BLaER1 (cell line): ENCODE results near the gene HEY2.

Experiments used
- H3K27ac ChIP-seq: shearing (Covaris generic); formaldehyde crosslinking; 2 replicates; pipeline ENCODE4 v1.8.1; 2022
- H3K27me3 ChIP-seq: shearing (Covaris generic); formaldehyde crosslinking; 2 replicates; pipeline ENCODE4 v1.8.1; 2022
- H3K36me3 ChIP-seq: shearing (Covaris generic); formaldehyde crosslinking; 2 replicates; pipeline ENCODE4 v1.8.1; 2022
- H3K4me1 ChIP-seq: shearing (Covaris generic); formaldehyde crosslinking; 2 replicates; pipeline ENCODE4 v1.8.1; 2022
- H3K4me2 ChIP-seq: shearing (Covaris generic); formaldehyde crosslinking; 2 replicates; pipeline ENCODE4 v1.8.1; 2022
- H3K4me3 ChIP-seq: shearing (Covaris generic); formaldehyde crosslinking; 2 replicates; pipeline ENCODE4 v1.8.1; 2022
- H3K9ac ChIP-seq: shearing (Covaris generic); formaldehyde crosslinking; 2 replicates; pipeline ENCODE4 v1.8.1; 2022
- H3K9me3 ChIP-seq: shearing (Covaris generic); formaldehyde crosslinking; 2 replicates; pipeline ENCODE4 v1.8.1; 2022
- H4K20me1 ChIP-seq: shearing (Covaris generic); formaldehyde crosslinking; 2 replicates; pipeline ENCODE4 v1.8.1; 2022
- Cebpa-rat ChIP-seq: shearing (Covaris generic); IDR thresholded peaks from 2 replicates; pipeline ENCODE4 v1.8.1; 2022

The HEY2 gene

GRCh38 chr6:125722886-125723285 is 26.5 kb upstream of the HEY2 start:
- Histone ChIP-seq H3K9ac (no peak overlapping the region), H4K20me1 (no peaks in the 10 kb centered on the region), H3K4me3 (no peak overlapping the region), H3K4me2 (no peak overlapping the region), H3K4me1 (peaks cover 19% of the 10 kb centered on the region), H3K36me3 (no peaks in the 10 kb centered on the region), H3K27me3 (no peaks in the 10 kb centered on the region), H3K27ac (no peak overlapping the region), H3K9me3 (no peaks in the 10 kb centered on the region)
- no peak for TF ChIP-seq Cebpa-rat

GRCh38 chr6:125727216-125727615 is 22.2 kb upstream of the HEY2 start:
- Histone ChIP-seq H3K4me2 (no peak overlapping the region), H3K27me3 (no peaks in the 10 kb centered on the region), H4K20me1 (no peaks in the 10 kb centered on the region), H3K27ac (no peak overlapping the region), H3K4me1 (no peaks in the 10 kb centered on the region), H3K9me3 (no peaks in the 10 kb centered on the region), H3K36me3 (no peaks in the 10 kb centered on the region), H3K4me3 (no peak overlapping the region), H3K9ac (no peak overlapping the region)
- TF ChIP-seq Cebpa-rat, result no peak

- Histone ChIP-seq H3K4me3 (no peak overlapping the region), H3K4me2 (no peak overlapping the region), H3K27ac (no peak overlapping the region), H3K9ac (no peak overlapping the region), H3K4me1 (peaks cover 8% of the 10 kb centered on the region), H3K36me3 (no peaks in the 10 kb centered on the region), H3K9me3 (no peaks in the 10 kb centered on the region), H3K27me3 (no peaks in the 10 kb centered on the region), H4K20me1 (no peaks in the 10 kb centered on the region)
- TF ChIP-seq Cebpa-rat, result no peak
Observed at GRCh38 chr6:125728739-125729138, 20.7 kb upstream of the HEY2 start.

- Histone ChIP-seq H4K20me1 (no peaks in the 10 kb centered on the region), H3K9ac (no peak overlapping the region), H3K4me2 (no peak overlapping the region), H3K9me3 (no peaks in the 10 kb centered on the region), H3K27ac (no peak overlapping the region), H3K36me3 (no peaks in the 10 kb centered on the region), H3K4me3 (no peak overlapping the region), H3K4me1 (peaks cover 10% of the 10 kb centered on the region), H3K27me3 (no peaks in the 10 kb centered on the region)
- no peak for TF ChIP-seq Cebpa-rat
Observed at GRCh38 chr6:125729983-125730382, 19.4 kb upstream of the HEY2 start.

- H3K9me3 ChIP-seq, result no peaks in the 10 kb centered on the region
- H3K4me1 ChIP-seq, result peaks cover 10% of the 10 kb centered on the region
- TF ChIP-seq Cebpa-rat, result no peak
- no peaks in the 10 kb centered on the region for H3K27me3 ChIP-seq
- H3K9ac ChIP-seq, result no peak overlapping the region
- no peaks in the 10 kb centered on the region for H4K20me1 ChIP-seq
- no peak overlapping the region for H3K4me2 ChIP-seq
- H3K4me3 ChIP-seq, result no peak overlapping the region
- H3K36me3 ChIP-seq, result no peaks in the 10 kb centered on the region
- no peak overlapping the region for H3K27ac ChIP-seq
Observed at GRCh38 chr6:125732398-125732797, 17.0 kb upstream of the HEY2 start.

- peaks cover 10% of the 10 kb centered on the region for H3K4me1 ChIP-seq
- no peak for TF ChIP-seq Cebpa-rat
- no peak overlapping the region for H3K4me3 ChIP-seq
- H3K36me3 ChIP-seq, result no peaks in the 10 kb centered on the region
- peak overlapping the region; percentile 33 for H3K4me2 ChIP-seq
- no peaks in the 10 kb centered on the region for H4K20me1 ChIP-seq
- no peaks in the 10 kb centered on the region for H3K27me3 ChIP-seq
- no peak overlapping the region for H3K9ac ChIP-seq
- no peaks in the 10 kb centered on the region for H3K9me3 ChIP-seq
- no peak overlapping the region for H3K27ac ChIP-seq
Observed at GRCh38 chr6:125733516-125734300, 15.7 kb upstream of the HEY2 start.

- Histone ChIP-seq H3K27ac (no peak overlapping the region), H3K9ac (no peak overlapping the region), H3K36me3 (no peaks in the 10 kb centered on the region), H4K20me1 (no peaks in the 10 kb centered on the region), H3K4me3 (no peak overlapping the region), H3K9me3 (no peaks in the 10 kb centered on the region), H3K27me3 (no peaks in the 10 kb centered on the region), H3K4me1 (peaks cover 6% of the 10 kb centered on the region), H3K4me2 (no peak overlapping the region)
- TF ChIP-seq Cebpa-rat, result no peak
Observed at GRCh38 chr6:125738276-125738675, 11.2 kb upstream of the HEY2 start.

GRCh38 chr6:125739364-125739763 is 10.1 kb upstream of the HEY2 start:
- Histone ChIP-seq H3K4me1 (no peaks in the 10 kb centered on the region), H3K9me3 (no peaks in the 10 kb centered on the region), H3K27ac (no peak overlapping the region), H3K9ac (no peak overlapping the region), H3K36me3 (no peaks in the 10 kb centered on the region), H3K4me3 (no peak overlapping the region), H3K27me3 (peaks cover 4% of the 10 kb centered on the region; the same call in 1 of the 2 replicates), H4K20me1 (no peaks in the 10 kb centered on the region), H3K4me2 (no peak overlapping the region)
- no peak for TF ChIP-seq Cebpa-rat

- Histone ChIP-seq H3K4me2 (no peak overlapping the region), H4K20me1 (peaks cover 6% of the 10 kb centered on the region; the same call in 1 of the 2 replicates), H3K36me3 (no peaks in the 10 kb centered on the region), H3K27me3 (peaks cover 18% of the 10 kb centered on the region), H3K9me3 (no peaks in the 10 kb centered on the region), H3K4me3 (no peak overlapping the region), H3K4me1 (no peaks in the 10 kb centered on the region), H3K27ac (no peak overlapping the region), H3K9ac (no peak overlapping the region)
- no peak for TF ChIP-seq Cebpa-rat
Observed at GRCh38 chr6:125741336-125741735, 8.1 kb upstream of the HEY2 start.

- H3K4me3 ChIP-seq, result no peak overlapping the region
- H4K20me1 ChIP-seq, result peaks cover 8% of the 10 kb centered on the region
- no peaks in the 10 kb centered on the region for H3K9me3 ChIP-seq
- H3K4me1 ChIP-seq, result peaks cover under 1% of the 10 kb centered on the region
- no peak overlapping the region for H3K4me2 ChIP-seq
- H3K27ac ChIP-seq, result no peak overlapping the region
- no peaks in the 10 kb centered on the region for H3K36me3 ChIP-seq
- H3K9ac ChIP-seq, result no peak overlapping the region
- peaks cover 25% of the 10 kb centered on the region for H3K27me3 ChIP-seq
- TF ChIP-seq Cebpa-rat, result no peak
Observed at GRCh38 chr6:125742024-125742423, 7.4 kb upstream of the HEY2 start.
